SHP77 (cell line): ENCODE measurements around the gene ONECUT3.
"Not testable (repeated sequence)": the region's sequence is repeated elsewhere in the genome, so short reads cannot be mapped to it uniquely, and the experiment has no call there.

Experiments used
- DNase-seq, 2 experiments: peaks; one replicate each; lab custom pipeline; 2025; lab: John Stamatoyannopoulos, UW

ONECUT3 gene

DNA sequence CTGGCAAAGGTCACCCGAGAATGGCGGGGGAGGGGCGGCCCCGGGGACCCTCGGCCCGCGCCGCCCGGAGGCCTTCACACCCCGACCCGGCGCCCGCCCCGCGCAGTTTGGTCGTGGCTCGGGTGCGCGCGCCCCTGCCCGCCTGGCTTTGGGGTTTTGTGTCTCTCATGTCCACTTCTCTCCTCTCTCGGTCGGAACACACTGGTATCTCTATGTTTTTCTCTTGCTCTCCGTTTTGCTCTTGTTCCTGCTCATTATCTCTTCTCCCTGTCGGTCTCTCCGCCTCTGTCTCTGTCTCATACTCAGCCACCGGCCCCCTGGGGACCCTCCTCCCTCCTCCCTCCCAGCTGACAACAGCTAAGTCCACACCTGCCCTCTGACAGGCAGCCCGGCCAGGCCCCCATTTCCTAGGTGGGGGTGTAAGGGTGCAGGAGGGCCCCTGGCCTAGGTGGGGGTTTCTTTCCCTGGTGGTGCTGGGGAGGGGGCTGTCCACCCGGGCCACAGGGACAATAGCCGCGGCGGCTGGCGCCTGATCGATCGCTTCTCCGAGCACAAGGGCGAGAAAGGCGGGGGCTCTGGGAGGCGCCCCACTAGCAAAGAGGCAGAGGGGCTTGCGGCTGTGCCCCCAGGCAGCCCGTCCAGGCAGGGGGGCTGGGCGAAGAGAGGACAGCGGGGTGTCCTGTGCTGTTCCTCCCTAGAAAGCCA lies 2.3 kb downstream of the ONECUT3 start:
- DNase-seq, result no peak

DNA sequence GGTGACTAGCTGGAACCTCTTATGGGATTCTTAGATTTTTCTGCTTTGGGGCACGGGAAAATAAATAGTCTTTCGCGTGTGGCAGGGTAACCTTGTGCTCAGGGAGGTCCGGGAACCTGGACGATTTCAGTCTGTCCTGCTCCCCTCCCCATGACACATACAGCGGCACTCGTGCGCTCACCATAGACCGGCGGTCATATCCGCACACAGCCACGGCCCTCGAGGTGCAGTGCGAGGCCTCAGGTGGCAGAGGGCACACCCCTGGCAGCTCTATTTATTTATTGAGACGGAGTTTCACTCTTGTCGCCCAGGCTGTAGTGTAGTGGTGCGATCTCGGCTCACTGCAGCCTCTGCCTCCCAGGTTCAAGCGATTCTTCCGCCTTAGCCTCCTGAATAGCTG lies 3.0 kb downstream of the ONECUT3 start:
- no peak for DNase-seq

DNA sequence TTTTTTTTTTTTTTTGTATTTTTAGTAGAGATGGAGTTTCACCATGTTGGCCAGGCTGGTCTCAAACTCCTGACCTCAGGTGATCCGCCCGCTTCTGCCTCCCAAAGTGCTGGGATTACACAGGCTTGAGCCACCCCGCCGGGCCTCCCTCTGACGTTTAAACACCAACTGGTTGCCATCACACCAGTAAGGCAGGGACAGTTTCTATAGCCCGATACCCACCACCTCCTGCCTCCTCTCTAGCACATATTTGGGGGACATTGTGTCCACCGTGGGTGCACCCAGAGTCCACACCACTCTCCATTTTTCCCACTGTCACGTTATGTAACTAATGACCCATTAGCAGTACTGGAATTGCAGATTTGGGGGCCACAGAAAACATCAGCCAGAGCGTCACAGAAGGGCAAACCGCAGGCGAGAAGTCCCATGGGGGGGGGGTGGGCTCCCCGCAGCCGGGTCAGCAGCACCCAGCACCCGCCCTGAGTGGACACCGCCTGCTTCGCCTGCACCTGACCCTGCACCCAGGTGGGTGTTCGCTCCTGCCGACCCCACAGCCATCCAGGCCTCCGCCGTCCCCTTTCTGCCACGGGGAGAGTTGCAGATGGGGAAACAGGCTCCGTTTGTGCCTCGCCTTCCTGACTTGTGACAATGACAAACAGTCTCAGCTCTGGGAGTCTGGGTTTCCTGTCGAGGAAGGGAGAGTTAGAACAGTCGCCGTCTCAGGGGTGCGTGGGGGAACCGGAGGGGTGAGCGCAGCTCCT lies 3.6 kb downstream of the ONECUT3 start:
- DNase-seq, result no peak

DNA sequence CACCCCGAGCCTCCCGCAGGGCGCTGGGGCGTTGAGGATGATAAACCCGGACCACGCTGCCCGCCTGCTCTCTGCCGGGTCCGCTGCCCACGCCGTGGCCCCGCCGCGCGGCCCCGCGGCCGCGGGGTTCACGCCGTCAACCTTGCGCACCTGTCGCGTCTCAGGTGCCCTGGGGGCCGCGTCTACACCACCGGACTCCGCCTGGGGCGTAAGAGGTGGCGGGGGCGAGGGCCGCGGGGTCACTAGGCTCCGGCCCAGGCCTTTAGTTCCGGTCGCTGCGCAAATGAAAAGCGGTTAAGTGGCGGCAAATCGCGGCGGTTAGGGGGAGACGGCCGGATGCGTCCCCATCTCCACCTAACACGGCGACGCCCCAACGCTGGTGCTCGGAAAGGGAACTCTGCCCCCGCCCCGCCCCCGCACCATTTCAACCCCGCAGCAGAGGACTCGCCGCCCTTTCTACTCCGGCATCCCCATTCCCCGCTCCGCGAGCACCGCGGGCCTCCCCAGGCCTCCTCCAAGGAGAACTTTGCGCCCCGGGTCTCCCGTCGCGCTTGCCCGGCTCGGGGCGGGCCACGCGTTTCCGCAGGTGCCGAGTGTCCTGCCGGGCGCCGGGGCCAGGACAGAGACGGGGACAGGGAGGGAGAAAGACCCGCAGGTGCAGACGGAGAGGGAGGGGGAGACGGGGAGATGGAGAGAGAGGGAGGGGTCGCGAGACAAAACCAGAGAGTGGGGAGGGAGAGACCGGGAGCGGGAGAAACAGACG lies 4.3 kb downstream of the ONECUT3 start:
- DNase-seq, result no peak

DNA sequence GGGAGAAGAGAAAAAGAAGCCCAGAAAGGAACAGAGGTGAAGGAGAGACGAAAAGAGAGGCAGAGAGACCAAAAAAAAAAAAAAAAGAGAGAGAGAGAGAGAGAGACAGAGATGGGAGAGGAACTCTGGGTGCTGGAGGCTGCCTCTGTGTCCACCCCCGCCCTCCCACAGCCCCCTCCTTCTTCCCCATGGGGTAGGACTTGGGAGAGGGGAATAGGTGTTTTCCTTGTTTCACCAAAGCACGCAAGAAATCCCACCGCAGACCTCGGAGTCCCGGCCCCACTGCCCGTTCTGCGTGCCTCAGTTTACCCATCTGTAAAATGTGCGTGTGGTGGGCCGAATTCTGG lies 4.9 kb downstream of the ONECUT3 start:
- no peak for DNase-seq

DNA sequence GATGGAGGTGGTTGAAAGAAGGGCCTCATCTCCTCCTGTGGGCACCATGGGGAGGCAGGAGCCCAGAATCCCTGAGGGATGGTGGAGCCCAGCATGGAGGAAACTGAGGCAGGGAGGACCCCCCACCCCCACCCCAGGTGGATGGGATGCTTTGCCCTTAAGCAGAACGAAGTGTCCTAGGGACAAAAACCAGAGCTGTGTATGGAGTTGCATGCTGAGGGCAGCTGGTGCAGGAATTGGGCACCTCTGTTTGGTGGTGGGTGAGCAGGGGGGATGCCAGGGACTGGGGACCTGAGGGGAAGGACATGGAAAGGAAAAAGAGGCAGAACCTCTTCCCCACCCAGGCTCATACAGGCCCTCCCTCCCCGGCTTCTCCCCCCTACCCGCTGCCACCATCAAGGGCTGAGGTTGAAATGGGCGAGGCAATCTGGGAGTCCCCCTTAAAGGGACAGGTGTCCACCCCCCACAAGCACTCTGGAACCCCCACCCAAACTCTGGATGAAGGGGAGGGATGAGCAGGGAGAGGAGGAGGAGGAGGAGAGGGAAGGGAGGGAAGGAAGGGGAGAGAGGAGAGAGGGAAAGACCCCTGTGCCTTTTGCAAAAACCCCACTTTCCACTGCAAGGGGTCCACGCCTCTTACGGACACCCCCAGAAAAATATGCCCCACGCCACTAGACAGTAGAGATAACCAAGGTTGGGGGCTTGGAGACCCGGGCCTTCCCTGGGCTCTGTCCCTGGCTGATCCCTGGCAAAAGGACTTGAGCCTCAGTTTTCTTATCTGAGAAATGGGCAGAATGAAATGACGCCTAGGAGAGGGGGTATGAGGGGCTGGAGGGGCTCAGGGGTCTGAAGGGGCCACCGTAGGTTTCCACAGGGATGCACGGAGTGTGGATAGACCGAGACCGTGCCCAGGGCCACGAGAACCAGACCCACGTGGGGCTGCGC lies 5.9 kb downstream of the ONECUT3 start:
- DNase-seq, result no peak

DNA sequence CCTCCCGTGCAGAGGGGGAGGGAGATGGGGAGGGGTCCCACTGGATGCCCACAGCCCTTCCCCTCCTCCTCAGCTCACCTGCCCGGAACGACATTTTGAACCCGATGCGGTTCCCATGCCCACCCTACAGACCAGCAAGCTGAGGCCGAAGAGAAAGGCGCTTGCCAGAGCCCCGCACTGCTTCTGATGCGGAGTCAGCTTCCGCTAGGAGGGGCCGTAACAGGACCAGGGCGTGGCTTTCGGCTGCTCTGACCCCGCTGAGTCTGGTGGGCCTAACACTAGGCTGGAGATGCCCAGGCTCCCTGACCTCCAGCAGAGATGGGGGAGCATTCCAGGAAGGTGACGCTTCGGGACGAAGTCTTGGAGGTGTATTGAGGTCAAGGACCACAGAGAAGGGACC lies 6.7 kb downstream of the ONECUT3 start:
- DNase-seq, result no peak

DNA sequence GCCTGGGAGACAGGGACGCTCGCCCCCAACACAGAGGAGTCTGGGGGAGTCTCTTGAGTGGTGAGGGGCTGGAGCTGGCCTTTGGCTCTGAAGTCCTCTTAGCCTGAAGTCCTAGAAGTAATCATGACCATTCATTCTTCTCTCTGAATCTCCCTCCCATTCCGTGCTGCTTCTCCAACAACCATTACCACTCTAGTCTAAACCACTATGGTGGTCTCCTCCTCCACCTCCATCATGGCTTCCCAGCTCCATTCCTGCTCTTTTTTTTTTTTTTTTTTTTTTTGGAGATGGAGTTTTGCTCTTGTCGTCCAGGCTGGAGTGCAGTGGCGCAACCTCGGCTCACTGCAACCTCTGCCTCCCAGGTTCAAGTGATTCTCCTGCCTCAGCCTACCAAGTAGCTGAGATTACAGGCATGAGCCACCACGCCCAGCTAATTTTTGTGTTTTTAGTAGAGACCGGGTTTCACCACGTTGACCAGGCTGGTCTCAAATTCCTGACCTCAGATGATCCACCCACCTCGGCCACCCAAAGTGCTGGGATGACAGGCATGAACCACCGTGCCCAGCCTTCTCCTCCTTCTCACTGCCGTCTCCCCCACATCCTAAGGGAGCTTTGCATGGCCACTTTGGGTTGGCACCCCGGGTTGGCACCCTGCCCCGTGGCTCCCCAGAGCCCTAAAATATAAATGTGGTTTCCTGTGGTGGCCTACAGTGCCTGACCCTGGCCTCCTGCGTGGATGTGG lies 7.7 kb downstream of the ONECUT3 start:
- not testable (repeated sequence) for DNase-seq

DNA sequence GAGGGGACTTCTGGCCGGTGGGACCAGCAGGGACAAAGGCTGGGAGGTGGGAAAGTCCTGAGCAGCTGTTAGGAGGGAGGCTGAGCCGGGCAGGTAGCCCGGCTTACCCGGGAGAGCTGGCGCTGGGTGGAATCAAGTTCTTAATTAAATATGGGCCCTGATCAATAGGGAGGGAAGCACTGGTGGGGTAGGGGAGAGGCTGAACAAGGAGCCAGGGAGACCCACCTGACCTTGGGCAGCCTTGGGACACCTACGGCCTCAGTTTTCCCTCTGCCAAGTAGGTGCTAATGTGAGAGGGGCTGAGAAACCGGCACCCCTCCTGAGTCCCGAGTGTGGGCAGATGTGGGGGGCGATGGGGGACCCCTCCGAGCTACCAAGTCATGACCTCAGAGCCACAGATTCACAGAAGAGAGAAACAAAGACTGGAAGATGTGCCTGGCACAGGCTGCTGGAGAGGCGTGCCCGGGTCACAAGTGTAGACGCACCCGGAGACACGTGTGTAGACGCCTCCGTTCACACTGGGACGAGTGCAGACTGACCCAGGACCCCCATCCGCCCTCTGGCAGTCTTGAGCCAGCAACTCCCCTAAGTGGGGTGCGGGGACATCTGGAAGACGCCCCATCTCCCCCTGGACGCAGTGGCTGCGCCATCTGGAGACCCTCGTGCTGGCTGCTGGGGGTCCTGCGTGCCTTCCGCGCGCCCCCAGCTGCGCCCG lies 8.4 kb downstream of the ONECUT3 start:
- no peak for DNase-seq

DNA sequence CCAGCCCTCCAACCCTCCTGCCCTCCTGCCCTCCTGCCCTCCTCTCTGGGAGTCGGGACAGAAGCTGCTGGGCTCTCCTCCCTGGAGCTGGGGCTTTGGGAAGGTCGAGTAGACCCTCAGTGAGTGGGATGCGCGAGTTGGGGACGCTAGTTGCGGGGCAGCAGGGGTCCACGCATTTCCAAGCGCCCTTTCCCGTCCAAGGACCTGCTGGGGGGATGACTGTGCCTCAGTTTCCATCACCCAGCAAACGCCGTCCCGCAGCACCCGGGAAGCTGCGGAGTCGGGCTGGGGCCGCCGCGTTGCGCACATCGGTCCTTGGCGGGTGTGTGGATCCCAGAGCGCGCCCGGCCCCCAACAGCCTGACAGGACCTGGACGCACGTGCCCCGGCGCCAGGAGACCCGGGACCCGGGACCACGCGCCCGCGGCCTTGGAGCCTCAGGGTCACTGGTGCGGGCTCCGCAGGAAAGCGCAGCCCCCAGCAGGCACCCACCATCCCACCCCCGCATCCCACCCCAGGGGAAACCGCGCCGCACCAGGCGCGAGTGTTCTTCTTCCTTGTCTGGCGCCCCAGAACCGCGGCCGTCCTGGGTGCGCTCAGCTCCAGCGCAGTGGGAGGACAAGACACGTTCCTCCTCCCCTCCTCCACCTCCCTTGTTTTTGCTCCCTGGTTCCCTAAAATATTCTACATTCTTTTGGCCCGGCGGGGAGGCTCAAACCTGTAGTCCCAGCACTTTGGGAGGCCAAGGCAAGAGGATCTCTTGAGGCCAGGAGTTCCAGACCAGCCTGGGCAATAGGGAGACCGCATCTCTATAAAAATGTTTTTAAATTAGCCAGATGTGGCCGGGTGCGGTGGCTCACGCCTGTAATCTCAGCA lies 9.2 kb downstream of the ONECUT3 start:
- no peak for DNase-seq

DNA sequence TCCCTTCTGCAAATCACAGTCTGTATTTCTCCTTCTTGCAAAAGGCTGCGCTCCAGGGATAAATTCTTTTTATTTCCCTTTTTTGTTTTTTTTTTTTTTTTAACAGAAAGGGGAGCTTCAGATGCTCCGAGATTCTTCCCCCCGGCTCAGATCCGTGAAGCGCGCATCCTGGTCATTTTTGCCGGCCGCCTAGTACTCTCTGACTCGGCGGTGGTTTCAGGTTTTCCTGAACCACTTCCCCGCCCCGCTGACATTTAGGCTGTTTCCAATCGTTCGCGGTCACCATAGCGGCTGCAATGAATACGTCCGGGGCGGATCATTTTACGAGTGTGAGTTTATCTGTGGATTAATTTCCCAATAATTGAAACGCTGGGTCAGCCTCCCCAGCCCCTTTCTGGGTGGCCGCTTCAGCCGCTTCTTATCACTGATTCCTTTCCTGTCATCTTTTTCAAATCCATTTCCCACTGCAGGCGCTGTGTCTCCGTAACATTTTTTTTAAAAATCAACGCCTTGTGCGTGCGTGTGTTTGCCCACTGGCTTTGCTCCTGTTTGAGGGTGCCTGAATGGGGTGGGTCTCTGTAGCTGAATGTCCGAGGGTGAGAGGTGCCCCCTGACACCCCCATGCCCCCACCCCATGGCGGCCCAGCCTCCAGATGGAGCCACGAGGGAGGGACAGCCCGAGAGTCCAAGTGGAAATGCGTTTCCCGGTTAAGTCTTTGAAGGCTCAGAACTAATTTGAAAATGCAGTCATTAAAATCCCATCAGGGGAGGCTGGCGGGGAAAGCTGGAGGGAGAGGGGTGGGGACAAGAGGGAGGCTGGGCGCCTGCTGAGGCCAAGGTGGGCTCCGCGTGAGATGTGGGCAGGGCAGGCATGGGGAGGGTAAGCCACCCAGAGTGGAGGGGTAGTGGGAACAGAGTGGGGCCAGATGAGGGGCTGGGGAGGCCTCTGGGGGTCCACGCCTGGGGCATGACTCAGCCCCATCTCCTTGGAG lies 10.6 kb downstream of the ONECUT3 start:
- no peak for DNase-seq

DNA sequence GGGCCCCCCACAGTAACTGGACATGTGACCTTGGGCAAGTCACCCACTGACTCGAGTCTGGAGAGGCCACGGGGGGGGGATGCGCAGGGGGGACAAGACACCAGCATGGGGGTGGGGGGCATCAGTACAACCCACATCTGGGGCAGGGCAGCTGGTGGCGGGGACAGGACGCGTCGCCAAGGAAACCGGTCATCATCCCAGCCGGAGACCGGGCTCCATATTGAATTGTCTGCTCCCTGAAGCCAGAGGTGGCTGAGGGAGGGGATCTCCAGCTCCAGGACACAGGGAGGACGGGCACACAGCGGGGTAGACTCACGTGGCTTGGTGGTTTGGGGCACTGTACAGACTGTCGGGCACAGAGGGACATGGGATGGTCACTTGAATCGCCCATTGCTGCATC lies 11.4 kb downstream of the ONECUT3 start:
- DNase-seq, result no peak

DNA sequence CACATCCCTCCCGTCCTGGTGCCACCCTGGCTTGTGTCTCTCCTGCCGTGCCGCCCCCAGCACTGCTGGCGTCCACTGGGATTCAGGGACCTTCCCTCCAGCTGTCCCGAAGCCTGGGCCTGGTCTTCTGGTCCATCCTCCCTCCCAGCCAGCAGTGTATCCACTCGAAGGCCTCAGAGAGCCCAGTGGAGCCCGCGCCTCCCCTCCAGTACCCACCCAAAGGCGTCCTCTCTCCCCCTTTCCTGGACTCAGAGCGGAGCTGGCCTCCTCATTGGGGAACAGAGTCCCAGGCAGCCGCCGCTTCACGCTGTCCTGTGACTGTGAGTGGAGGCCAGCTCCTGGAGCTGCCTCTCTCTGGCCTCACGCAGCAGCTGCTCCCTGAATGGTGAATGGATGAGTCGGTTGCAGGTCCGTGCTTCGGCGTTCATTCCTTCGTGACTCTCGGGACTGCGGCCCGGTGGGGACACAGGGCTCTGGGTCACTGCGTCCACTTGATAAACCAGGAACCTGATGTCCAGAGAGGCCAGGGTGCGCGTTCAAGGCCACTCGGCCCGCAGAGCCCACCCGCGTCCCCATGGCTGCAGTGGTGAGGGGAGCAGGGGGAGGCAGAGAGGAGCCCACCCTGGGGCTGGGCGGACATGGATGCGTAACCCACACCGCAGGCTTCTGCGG lies 12.1 kb downstream of the ONECUT3 start:
- no peak for DNase-seq

DNA sequence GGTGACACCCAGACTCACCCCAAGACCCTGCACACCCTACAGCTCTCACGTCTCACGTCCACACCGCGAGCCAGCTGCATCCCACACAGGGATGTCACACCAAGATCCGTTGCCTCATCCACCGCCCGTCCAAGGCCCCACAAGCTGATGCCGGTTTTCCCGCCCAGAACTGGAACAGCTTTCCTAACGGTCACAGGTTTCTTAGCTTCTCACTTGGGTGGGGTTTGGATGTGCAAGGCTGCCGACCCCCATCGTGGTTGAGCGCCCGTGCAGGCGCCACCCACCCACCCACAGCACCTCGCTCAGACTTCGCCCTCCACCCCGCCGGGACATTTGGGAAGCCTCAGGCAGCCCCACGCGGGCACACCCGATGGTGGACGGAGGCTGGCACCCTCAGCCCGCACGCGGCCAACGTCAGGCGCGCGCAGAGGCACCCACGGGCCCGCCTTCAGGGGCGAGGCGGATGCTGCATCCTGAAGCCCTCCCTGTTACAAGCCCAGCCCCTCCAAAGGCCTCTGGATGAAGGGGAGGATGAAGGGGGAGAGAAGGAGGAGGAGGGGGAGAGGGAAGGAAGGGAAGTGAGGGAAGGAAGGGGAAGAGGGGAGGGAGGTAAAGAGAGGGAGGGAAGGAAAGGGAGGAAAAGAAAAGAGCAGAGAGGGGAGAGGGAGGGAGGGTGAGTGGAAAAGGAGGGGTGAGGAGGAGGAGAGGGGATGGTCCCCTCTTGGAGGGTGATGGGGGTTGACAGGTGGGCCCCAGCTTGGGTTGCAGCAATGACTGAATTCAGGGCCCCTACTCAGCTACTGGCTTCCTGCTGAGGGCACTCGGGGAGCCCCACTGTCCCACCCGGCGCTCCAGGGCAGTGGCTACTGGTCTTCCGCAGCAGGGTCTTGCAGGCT lies 12.8 kb downstream of the ONECUT3 start:
- no peak for DNase-seq

DNA sequence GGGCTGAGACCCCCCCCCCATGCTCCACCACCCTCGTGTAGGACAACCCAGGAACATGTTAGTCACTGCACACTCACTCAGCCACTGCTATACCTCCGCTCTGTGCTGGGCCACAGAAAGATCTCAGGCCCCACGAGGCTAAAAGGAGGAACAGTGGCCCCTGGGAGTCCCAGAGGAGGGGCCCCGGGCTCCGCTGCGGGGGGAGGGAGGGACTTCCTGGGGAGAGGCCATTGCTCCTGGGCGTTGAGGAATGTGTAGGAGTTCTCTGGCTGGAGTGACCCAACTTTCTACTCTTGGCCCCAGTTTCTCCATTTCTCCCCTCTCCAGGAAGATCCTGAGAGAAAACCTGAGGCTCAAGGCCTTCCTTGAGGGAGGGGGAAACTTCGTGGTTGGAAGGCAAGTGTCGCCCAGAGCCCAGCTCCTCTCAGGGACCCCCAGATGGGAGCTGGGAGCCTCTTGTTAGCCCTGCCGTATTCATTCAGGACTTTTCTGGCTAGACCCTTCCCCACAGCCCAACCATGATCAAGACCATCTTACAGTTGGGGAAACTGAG lies 13.6 kb downstream of the ONECUT3 start:
- DNase-seq, result no peak

DNA sequence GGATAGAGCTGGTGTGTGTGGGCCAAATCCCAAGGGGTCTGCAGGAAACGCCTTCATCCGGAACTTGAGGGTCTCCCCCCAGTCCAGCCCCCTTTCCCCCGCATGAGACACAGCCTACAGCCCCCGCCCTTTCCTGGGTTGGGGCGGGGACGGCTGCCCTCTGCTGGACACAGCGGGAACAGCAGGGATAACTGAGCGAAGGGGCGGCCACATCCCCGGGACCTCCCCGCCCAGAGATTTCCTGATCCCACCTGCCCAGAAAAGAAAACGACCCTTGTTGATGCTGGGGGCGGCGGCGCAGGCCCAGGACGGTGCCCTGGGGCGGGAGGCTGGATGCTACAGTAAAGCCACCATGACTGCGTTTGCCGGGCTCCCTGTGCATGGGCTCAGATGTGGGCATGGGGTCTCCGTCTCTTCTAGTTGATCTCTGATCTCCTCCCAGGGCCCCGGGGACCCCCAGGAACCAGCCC lies 14.2 kb downstream of the ONECUT3 start:
- no peak for DNase-seq
